Smooth muscle cell of the brain vasculature (primary cell): Measurements from ENCODE around the gene KIF7.
"Not testable (repeated sequence)": the region's sequence is repeated elsewhere in the genome, so short reads cannot be mapped to it uniquely, and the experiment has no call there.

Source experiments
- DNase-seq: peaks from one replicate; pipeline ENCODE4 v3.0.0-alpha.2; 2012; ENCODE audit warnings: low read depth, low spot score

Gene KIF7

GRCh38 chr15:89654847-89655805 lies at the start of gene KIF7:
TSS of gene KIF7 (minus strand) at chr15:89655467. CDS start at chr15:89652930, 2,537 bp downstream.
- DNase-seq = no peak

- DNase-seq = no peak
Observed at GRCh38 chr15:89704411-89704810, 49.1 kb upstream of the KIF7 start.

- DNase-seq = no peak
Observed at GRCh38 chr15:89695198-89695597, 39.9 kb upstream of the KIF7 start.

- no peak for DNase-seq
Observed at GRCh38 chr15:89693696-89694095, 38.4 kb upstream of the KIF7 start.

- no peak for DNase-seq
Observed at GRCh38 chr15:89693091-89693490, 37.8 kb upstream of the KIF7 start.

- DNase-seq = no peak
Observed at GRCh38 chr15:89690276-89691218, 35.3 kb upstream of the KIF7 start, which contains the start of the genes PEX11A and WDR93. TSS of gene PEX11A (minus strand) at chr15:89690754. CDS start at chr15:89690632, 122 bp downstream. TSS of gene WDR93 (plus strand) at chr15:89690811. CDS start at chr15:89701747, 10,936 bp downstream.

- DNase-seq = not testable (repeated sequence)
Observed at GRCh38 chr15:89689930-89690275, 34.6 kb upstream of the KIF7 start.

- no peak for DNase-seq
Observed at GRCh38 chr15:89686522-89686921, 31.3 kb upstream of the KIF7 start.

- no peak for DNase-seq
Observed at GRCh38 chr15:89685995-89686394, 30.7 kb upstream of the KIF7 start.

GRCh38 chr15:89681146-89681545 lies 25.9 kb upstream of the KIF7 start:
- DNase-seq = no peak

GRCh38 chr15:89680282-89680873 lies 25.1 kb upstream of the KIF7 start:
- DNase-seq = no peak

- DNase-seq = no peak
Observed at GRCh38 chr15:89679212-89679611, 23.9 kb upstream of the KIF7 start, which contains the start of gene PLIN1. TSS of gene PLIN1 (minus strand) at chr15:89679367. CDS start at chr15:89677489, 1,878 bp downstream.

GRCh38 chr15:89677381-89677780 lies 22.1 kb upstream of the KIF7 start:
- DNase-seq = no peak

GRCh38 chr15:89675606-89676005 lies 20.3 kb upstream of the KIF7 start:
- no peak for DNase-seq

- no peak for DNase-seq
Observed at GRCh38 chr15:89674526-89674925, 19.3 kb upstream of the KIF7 start.

- no peak for DNase-seq
Observed at GRCh38 chr15:89673165-89673512, 17.9 kb upstream of the KIF7 start.

- no peak for DNase-seq
Observed at GRCh38 chr15:89672221-89673164, 17.2 kb upstream of the KIF7 start.

GRCh38 chr15:89671687-89672086 lies 16.4 kb upstream of the KIF7 start:
- no peak for DNase-seq

- no peak for DNase-seq
Observed at GRCh38 chr15:89670971-89671560, 15.8 kb upstream of the KIF7 start.

GRCh38 chr15:89669941-89670340 lies 14.7 kb upstream of the KIF7 start:
- DNase-seq = no peak
